T47D (cell line): ENCODE measurements around the gene MALAT1.
"Not testable (repeated sequence)": the region's sequence is repeated elsewhere in the genome, so short reads cannot be mapped to it uniquely, and the experiment has no call there.

ENCODE experiments used
- DNase-seq, 2 experiments: peaks; one replicate each; pipeline versions ENCODE4 v3.0.0 to v3.0.0-alpha.2; 2011 to 2012; ENCODE audit warnings: low read depth in 1 of 2, low spot score in 1 of 2
- JUND ChIP-seq: IDR thresholded peaks from 2 replicates; pipeline ENCODE4 v1.6.1; 2012; ENCODE audit warnings: low read depth
- in situ Hi-C: cut with HindIII; loops from 2 replicates; pipeline ENCODE4 v1.10.0; 2016; ENCODE audit warnings: low sequenced_read_pairs, low pct_unique_long_range_greater_than_20kb

The MALAT1 gene

DNA sequence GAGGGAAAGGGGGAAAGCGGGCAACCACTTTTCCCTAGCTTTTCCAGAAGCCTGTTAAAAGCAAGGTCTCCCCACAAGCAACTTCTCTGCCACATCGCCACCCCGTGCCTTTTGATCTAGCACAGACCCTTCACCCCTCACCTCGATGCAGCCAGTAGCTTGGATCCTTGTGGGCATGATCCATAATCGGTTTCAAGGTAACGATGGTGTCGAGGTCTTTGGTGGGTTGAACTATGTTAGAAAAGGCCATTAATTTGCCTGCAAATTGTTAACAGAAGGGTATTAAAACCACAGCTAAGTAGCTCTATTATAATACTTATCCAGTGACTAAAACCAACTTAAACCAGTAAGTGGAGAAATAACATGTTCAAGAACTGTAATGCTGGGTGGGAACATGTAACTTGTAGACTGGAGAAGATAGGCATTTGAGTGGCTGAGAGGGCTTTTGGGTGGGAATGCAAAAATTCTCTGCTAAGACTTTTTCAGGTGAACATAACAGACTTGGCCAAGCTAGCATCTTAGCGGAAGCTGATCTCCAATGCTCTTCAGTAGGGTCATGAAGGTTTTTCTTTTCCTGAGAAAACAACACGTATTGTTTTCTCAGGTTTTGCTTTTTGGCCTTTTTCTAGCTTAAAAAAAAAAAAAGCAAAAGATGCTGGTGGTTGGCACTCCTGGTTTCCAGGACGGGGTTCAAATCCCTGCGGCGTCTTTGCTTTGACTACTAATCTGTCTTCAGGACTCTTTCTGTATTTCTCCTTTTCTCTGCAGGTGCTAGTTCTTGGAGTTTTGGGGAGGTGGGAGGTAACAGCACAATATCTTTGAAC is 6.8 kb downstream of the MALAT1 start:
- TF ChIP-seq JUND = peak; percentile 60
- in situ Hi-C loops = no loop called here
- DNase-seq = peak in 1 of 2 experiments; percentile 64

DNA sequence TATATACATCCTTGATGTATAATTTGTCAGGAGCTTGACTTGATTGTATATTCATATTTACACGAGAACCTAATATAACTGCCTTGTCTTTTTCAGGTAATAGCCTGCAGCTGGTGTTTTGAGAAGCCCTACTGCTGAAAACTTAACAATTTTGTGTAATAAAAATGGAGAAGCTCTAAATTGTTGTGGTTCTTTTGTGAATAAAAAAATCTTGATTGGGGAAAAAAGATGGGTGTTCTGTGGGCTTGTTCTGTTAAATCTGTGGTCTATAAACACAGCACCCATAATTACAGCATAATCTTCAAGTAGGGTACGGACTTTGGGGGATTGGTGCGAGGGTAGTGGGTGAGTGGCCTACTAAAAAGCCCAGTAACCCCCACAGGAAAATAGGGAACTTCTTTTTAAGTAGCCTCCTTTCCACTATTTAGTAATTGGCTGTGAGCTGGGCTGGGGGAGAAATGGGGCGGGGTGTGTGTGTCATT is 7.5 kb downstream of the MALAT1 start:
- in situ Hi-C loops = no loop called here
- DNase-seq = no peak
- no peak for TF ChIP-seq JUND

DNA sequence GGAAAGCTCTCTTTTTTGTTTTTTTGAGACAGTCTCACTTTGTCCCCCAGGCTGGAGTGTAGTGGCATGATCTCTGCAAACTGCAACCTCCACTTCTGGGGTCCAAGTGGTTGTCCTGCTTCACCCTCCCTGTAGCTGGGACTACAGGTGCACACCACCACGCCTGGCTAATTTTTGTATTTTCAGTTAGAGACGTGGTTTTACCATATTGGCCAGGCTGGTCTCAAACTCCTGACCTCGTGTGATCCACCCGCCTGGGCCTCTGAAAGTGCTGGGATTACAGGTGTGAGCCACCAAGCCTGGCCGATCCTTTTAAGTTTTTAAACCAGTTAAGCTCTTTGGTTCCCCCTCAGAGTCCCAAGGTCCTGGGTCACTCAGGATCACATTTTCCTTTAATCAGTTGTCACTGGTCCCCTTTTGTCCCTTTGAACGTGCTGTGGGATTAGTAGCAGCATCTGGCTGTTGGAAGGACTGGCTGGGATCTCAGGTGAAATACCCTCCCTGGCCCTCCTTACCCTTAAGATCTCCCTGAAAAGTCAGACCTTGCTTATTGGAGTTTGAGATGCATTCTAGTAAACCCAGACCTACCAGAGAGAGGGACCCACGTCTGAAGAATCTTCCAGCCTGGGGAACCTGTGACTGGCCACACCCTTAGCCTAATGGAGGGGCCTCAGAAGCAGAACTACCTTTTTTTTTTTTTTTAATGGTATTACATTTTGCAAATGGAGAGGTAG is 8.1 kb downstream of the MALAT1 start:
- DNase-seq = peak in 1 of 2 experiments; percentile 96
- peak; percentile 14; the same call in 1 of the 2 replicates for TF ChIP-seq JUND
- in situ Hi-C loops = no loop called here

DNA sequence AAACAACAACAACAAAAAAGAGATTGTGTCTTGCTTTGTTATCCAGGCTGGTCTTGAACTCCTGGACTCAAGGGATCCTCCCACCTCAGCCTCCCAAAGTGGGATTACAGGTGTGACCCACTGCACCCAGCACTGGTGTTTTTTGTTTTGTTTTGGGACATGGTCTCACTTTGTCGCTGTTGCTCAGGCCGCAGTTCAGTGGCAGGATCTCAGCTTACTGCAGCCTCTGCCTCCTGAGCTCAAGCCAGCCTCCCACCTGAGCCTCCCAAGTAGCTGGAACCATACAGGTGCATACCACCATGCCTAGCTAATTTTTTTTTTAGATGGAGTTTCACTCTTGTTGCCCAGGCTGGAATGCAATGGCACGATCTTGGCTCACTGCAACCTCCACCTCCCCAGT is 13.5 kb downstream of the MALAT1 start:
- in situ Hi-C loops = not testable (repeated sequence)

DNA sequence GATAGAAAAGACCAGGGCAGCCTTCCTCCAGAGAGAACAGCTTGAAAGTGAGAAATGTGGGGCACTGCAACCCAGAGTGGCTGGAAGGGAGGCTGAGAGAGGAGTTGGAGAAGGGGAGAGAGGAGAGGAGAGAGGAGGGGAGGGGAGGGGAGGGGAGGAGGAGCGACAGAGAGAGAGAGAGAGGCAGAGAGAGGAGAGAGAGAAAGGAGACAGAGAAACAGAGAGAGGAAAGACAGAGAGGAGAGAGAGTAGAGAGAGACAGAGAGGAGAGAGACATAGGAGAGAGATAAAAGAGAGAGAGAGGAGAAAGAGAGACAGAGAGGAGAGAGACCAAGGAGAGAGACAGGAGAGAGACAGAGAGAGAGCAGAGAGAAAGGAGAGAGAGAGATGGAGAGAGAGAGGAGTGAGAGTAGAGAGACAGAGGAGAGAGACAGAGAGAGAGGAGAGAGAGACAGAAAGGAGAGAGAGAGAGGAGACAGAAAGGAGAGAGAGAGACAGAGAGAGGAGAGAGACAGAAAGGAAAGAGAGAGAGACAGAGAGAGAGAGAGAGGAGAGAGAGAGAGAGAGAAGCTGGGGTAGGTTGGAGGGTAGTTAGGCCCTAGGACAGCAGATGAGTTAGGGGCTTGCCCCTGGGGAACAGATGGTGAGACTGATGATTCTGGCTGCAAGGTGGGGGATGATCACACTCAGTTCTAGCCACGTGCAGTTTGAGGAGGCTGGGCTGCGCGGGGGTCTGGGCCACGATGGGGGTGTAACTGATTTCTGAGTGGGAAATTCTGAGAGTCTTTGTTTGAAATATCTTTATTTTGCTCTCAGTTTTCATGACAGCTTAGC is 17.5 kb downstream of the MALAT1 start:
- no peak for TF ChIP-seq JUND
- in situ Hi-C loops = no loop called here
- peak in 1 of 2 experiments; percentile 54 for DNase-seq

More for the DNA sequence above, 13.5 kb downstream of the MALAT1 start:
- not testable (repeated sequence) for DNase-seq

DNA sequence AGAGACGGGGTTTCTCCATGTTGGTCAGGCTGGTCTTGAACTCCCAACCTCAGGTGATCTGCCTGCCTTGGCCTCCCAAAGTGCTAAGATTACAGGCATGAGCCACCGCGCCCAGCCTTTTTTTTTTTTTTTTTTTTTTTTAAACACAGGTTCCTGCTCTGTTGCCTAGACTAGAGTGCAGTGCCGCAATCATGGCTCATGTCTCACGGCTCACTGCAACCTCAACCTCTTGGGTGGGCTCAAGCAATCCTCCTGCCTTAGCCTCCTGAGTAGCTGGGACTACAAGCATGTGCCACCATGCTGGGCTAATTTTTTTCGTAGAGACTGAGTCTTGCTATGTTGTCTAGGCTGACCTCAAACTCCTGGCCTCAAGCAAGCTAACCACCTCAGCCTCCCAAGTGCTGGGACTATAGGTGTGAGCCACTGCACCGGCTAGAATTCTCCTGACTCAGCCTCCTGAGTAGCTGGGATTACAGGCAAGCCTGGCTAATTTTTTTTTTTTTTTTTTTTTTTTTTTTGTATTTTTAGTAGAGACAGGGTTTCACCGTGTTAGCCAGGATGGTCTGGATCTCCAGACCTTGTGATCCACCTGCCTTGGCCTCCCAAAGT is 20.2 kb downstream of the MALAT1 start:
- DNase-seq, in situ Hi-C loops: not testable (repeated sequence)

DNA sequence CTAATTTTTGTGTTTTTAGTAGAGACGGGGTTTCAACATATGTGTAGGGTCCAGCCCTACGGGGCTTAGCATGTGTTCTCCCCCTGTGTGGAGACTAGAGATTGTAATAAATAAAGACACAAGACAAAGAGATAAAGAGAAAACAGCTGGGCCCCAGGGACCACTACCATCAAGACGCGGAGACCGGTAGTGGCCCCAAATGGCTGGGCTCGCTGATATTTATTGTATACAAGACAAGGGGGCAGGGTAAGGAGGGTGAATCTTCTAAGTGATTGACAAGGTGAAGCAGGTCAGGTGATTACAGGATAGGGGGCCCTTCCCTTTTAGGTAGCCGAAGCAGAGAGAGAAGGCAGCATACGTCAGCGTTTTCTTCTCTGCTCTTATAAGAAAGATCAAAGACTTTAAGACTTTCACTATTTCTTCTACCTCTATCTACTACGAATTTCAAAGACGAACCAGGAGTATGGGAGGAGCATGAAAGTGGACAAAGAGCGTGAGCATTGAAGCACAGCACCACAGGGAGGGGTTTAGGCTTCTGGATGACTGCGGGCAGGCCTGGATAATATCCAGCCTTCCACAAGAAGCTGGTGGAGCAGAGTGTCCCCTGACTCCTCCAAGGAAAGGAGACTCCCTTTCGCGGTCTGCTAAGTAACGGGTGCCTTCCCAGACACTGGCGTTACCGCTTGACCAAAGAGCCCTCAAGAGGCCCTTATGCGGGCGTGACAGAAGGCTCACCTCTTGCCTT is 23.1 kb downstream of the MALAT1 start:
- in situ Hi-C loops, DNase-seq: not testable (repeated sequence)

DNA sequence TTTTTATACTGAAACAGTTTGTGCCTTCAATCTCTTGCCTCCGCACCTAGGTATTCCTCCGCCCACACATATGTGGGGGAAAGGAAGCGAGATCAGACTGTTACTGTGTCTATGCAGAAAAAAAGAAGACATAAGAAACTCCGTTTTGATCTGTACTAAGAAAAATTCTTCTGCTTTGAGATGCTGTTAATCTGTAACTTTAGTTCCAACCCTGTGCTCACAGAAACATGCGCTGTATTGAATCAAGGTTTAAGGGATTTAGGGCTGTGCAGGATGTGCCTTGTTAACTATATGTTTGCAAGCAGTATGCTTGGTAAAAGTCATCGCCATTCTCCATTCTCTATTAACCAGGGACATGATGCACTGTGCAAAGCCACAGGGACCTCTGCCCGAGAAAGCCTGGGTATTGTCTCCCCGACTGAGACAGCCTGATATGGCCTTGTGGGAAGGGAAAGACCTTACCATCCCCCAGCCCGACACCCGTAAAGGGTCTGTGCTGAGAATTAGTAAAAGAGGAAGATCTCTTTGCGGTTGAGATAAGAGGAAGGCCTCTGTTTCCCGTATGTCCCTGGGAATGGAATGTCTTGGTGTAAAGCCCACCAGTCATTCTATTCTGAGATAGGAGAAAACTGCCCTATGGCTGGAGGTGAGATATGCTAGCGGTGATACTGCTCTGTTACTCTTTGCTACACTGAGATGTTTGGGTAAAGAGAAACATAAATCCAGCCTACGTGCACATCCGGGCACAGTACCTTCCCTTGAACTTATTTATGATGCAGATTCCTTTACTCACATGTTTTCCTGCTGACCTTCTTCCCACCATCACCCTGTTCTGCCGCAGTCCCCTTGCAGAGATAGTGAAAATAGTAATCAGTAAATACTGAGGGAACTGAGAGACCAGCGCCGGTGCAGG is 24.1 kb downstream of the MALAT1 start:
- in situ Hi-C loops, DNase-seq: not testable (repeated sequence)

DNA sequence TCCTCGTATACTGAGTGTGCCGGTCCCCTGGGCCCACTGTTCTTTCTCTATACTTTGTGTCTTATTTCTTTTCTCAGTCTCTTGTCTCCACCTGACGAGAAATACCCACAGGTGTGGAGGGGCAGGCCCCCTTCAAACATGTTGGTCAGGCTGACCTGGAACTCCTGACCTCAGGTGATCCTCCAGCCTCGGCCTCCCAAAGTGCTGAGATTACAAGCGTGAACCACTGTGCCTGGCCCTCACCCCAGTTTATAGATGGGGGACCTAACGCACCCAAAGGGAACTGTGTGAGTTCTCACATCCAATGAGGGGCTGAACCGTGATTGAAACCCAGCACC is 24.8 kb downstream of the MALAT1 start:
- in situ Hi-C loops, DNase-seq: not testable (repeated sequence)

DNA sequence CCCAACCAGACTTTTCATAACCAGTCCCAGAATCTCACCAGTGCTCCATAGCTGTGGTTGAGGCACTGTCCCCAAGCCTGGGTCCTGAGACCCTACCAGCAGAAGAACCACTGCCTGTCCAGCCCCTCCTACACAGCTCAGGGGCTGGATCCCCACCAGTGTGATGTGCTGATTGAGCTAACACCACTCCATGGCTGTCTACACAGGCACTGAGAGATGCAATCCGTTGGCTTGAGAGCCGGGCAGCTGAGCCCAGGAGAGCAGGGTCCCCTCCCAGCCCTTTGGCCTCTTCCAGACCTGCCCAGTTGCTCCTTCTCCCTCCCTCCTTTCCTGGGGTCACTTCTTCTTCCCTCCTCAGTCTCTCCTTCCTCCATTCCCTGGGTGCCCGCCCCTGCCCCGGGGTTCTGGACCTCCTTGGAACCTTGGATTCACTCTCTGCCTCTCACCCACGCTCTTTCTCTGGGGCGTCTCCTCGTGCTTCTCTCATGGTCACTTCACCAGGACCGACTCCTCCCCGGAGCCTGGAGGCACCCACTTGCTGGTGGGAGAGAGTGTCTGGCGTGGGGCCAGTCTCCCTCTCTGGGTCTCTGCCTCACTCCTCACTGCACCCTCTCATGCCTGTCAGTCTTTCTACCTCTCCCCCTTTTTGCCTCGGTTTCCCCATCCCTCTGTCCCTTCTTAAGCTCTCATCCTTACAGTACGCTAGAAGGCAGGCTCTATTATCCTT is 25.3 kb downstream of the MALAT1 start:
- in situ Hi-C loops = no loop called here
- no peak for TF ChIP-seq JUND
- DNase-seq = no peak
